Karpas-422 (cell line): ENCODE measurements around the gene MAG. TPM values are rescaled to one million over a fixed set of nuclear protein-coding genes. Genes with fewer than 3 reads are reported as not detected.

ENCODE experiments used
- DNase-seq: peaks from one replicate; pipeline ENCODE4 v3.0.0-alpha.2; 2015
- H2AFZ ChIP-seq: fragments of 200-600 bp; sonication (generic); 2 replicates; pipeline ENCODE4 v1.6.1; 2014; ENCODE audit warnings: antibody characterized with exemption, low read length, mixed read lengths
- H3K27ac ChIP-seq: fragments of 200-600 bp; sonication (generic); 2 replicates; pipeline ENCODE4 v1.5.1; 2014; ENCODE audit warnings: mild to moderate bottlenecking, low read length, moderate library complexity
- H3K27me3 ChIP-seq: fragments of 200-600 bp; sonication (generic); 2 replicates; pipeline ENCODE4 v1.6.1; 2014; ENCODE audit warnings: low read length, mixed read lengths
- H3K36me3 ChIP-seq: fragments of 200-600 bp; sonication (generic); 2 replicates; pipeline ENCODE4 v1.6.1; 2014; ENCODE audit warnings: low read length, mixed read lengths; ENCODE audit not compliant: insufficient read depth
- H3K4me1 ChIP-seq: fragments of 200-600 bp; sonication (generic); 2 replicates; pipeline ENCODE4 v1.6.1; 2014; ENCODE audit warnings: mild to moderate bottlenecking, low read length, mixed read lengths
- H3K4me2 ChIP-seq: fragments of 200-600 bp; sonication (generic); 2 replicates; pipeline ENCODE4 v1.6.1; 2014; ENCODE audit warnings: low read length, low read depth, mild to moderate bottlenecking; ENCODE audit not compliant: poor library complexity, severe bottlenecking
- H3K4me3 ChIP-seq: fragments of 200-600 bp; sonication (generic); 2 replicates; pipeline ENCODE4 v1.5.1; 2014; ENCODE audit warnings: mild to moderate bottlenecking, antibody characterized with exemption, low read length, mixed read lengths
- H3K79me2 ChIP-seq: fragments of 200-600 bp; sonication (generic); 2 replicates; pipeline ENCODE4 v1.6.1; 2014; ENCODE audit warnings: mild to moderate bottlenecking, low read length, mixed read lengths
- H3K9ac ChIP-seq: fragments of 200-600 bp; sonication (generic); 2 replicates; pipeline ENCODE4 v1.6.0; 2014; ENCODE audit warnings: low read length
- H3K9me2 ChIP-seq: fragments of 200-600 bp; sonication (generic), shearing (Covaris generic); replicated peaks from 2 replicates; pipeline ENCODE4 v1.6.0; 2014; ENCODE audit warnings: mild to moderate bottlenecking, low read length, moderate library complexity; ENCODE audit not compliant: insufficient read depth
- H3K9me3 ChIP-seq: fragments of 300-700, 200-600 bp; sonication (generic); 2 replicates; pipeline ENCODE4 v1.6.1; 2014; ENCODE audit warnings: low read length, mixed read lengths
- H4K20me1 ChIP-seq: fragments of 200-600 bp; sonication (generic); 2 replicates; pipeline ENCODE4 v1.6.1; 2014; ENCODE audit warnings: mild to moderate bottlenecking, antibody characterized with exemption, low read length, low read depth; ENCODE audit not compliant: insufficient read depth
- total RNA-seq: library from RNA; depleted of rRNA; stranded (reverse); fragments of >200 nt; shearing (Covaris generic); gene quantifications from 2 replicates; pipeline ENCODE4 v1.2.3, GENCODE V29; 2014; ENCODE audit warnings: low replicate concordance

Gene MAG
- total RNA-seq, 1 experiment from 2014 or later = not detected

GRCh38 chr19:35311901-35312665 is 20.1 kb downstream of the MAG start:
- Histone ChIP-seq H3K9ac (no peak overlapping the region), H3K9me2 (no peaks in the 10 kb centered on the region), H3K27ac (no peak overlapping the region), H4K20me1 (no peaks in the 10 kb centered on the region), H3K36me3 (no peaks in the 10 kb centered on the region), H3K79me2 (no peaks in the 10 kb centered on the region), H2AFZ (no peak overlapping the region), H3K4me1 (peaks cover 14% of the 10 kb centered on the region), H3K9me3 (no peaks in the 10 kb centered on the region), H3K27me3 (no peaks in the 10 kb centered on the region), H3K4me2 (no peak overlapping the region), H3K4me3 (no peak overlapping the region)
- DNase-seq = no peak

- Histone ChIP-seq H3K9me2 (no peaks in the 10 kb centered on the region), H3K4me1 (peaks cover 13% of the 10 kb centered on the region), H3K9ac (no peak overlapping the region), H3K79me2 (no peaks in the 10 kb centered on the region), H3K4me3 (no peak overlapping the region), H3K27me3 (no peaks in the 10 kb centered on the region), H3K4me2 (no peak overlapping the region), H3K36me3 (no peaks in the 10 kb centered on the region), H3K9me3 (no peaks in the 10 kb centered on the region), H2AFZ (no peak overlapping the region), H4K20me1 (no peaks in the 10 kb centered on the region), H3K27ac (no peak overlapping the region)
- no peak for DNase-seq
Measured at GRCh38 chr19:35313587-35313986, 21.6 kb downstream of the MAG start.

GRCh38 chr19:35314031-35314430 is 22.1 kb downstream of the MAG start:
- H3K79me2 ChIP-seq = no peaks in the 10 kb centered on the region
- no peak overlapping the region for H3K27ac ChIP-seq
- H3K4me1 ChIP-seq = peaks cover 16% of the 10 kb centered on the region
- no peak overlapping the region for H3K9ac ChIP-seq
- no peak for DNase-seq
- H3K9me3 ChIP-seq = no peaks in the 10 kb centered on the region
- H3K4me3 ChIP-seq = no peak overlapping the region
- no peaks in the 10 kb centered on the region for H3K9me2 ChIP-seq
- no peak overlapping the region for H2AFZ ChIP-seq
- no peaks in the 10 kb centered on the region for H3K27me3 ChIP-seq
- no peaks in the 10 kb centered on the region for H4K20me1 ChIP-seq
- H3K36me3 ChIP-seq = no peaks in the 10 kb centered on the region
- no peak overlapping the region for H3K4me2 ChIP-seq

- Histone ChIP-seq H3K27me3 (no peaks in the 10 kb centered on the region), H3K9me3 (no peaks in the 10 kb centered on the region), H2AFZ (no peak overlapping the region), H3K4me1 (peaks cover 22% of the 10 kb centered on the region), H3K36me3 (no peaks in the 10 kb centered on the region), H3K4me3 (no peak overlapping the region), H3K9ac (no peak overlapping the region), H3K4me2 (no peak overlapping the region), H4K20me1 (no peaks in the 10 kb centered on the region), H3K9me2 (no peaks in the 10 kb centered on the region), H3K79me2 (no peaks in the 10 kb centered on the region), H3K27ac (no peak overlapping the region)
- no peak for DNase-seq
Measured at GRCh38 chr19:35314858-35315470, 23.0 kb downstream of the MAG start.

- Histone ChIP-seq H2AFZ (no peak overlapping the region), H3K4me2 (no peak overlapping the region), H3K27ac (no peak overlapping the region), H3K27me3 (no peaks in the 10 kb centered on the region), H3K36me3 (no peaks in the 10 kb centered on the region), H3K9me2 (no peaks in the 10 kb centered on the region), H3K9ac (no peak overlapping the region), H3K4me1 (peaks cover 31% of the 10 kb centered on the region), H3K4me3 (no peak overlapping the region), H4K20me1 (no peaks in the 10 kb centered on the region), H3K79me2 (no peaks in the 10 kb centered on the region), H3K9me3 (no peaks in the 10 kb centered on the region)
- peak; percentile 61 for DNase-seq
Measured at GRCh38 chr19:35315883-35316282, 23.9 kb downstream of the MAG start.

GRCh38 chr19:35316560-35316959 is 24.6 kb downstream of the MAG start:
- Histone ChIP-seq H3K36me3 (no peaks in the 10 kb centered on the region), H3K27me3 (no peaks in the 10 kb centered on the region), H3K9me2 (no peaks in the 10 kb centered on the region), H4K20me1 (no peaks in the 10 kb centered on the region), H2AFZ (no peak overlapping the region), H3K4me3 (no peak overlapping the region), H3K9me3 (no peaks in the 10 kb centered on the region), H3K79me2 (no peaks in the 10 kb centered on the region), H3K4me1 (peaks cover 38% of the 10 kb centered on the region), H3K4me2 (no peak overlapping the region), H3K27ac (no peak overlapping the region), H3K9ac (no peak overlapping the region)
- no peak for DNase-seq

GRCh38 chr19:35317464-35318043 is 25.6 kb downstream of the MAG start:
- H3K36me3 ChIP-seq = no peaks in the 10 kb centered on the region
- H3K4me1 ChIP-seq = peaks cover 41% of the 10 kb centered on the region
- H3K9ac ChIP-seq = no peak overlapping the region
- no peak overlapping the region for H3K4me2 ChIP-seq
- DNase-seq = no peak
- H3K9me2 ChIP-seq = no peaks in the 10 kb centered on the region
- H3K27me3 ChIP-seq = no peaks in the 10 kb centered on the region
- no peaks in the 10 kb centered on the region for H4K20me1 ChIP-seq
- H3K27ac ChIP-seq = no peak overlapping the region
- no peak overlapping the region for H2AFZ ChIP-seq
- no peak overlapping the region for H3K4me3 ChIP-seq
- no peaks in the 10 kb centered on the region for H3K79me2 ChIP-seq
- H3K9me3 ChIP-seq = peaks cover 4% of the 10 kb centered on the region

- Histone ChIP-seq H3K79me2 (no peaks in the 10 kb centered on the region), H3K36me3 (no peaks in the 10 kb centered on the region), H3K4me3 (no peak overlapping the region), H3K9ac (peak overlapping the region; percentile 12; the same call in 1 of the 2 replicates), H3K4me2 (peak overlapping the region; percentile 70), H3K27ac (peak overlapping the region; percentile 73; the same call in 1 of the 2 replicates), H3K9me3 (peaks cover 4% of the 10 kb centered on the region), H3K4me1 (peaks cover 49% of the 10 kb centered on the region), H2AFZ (no peak overlapping the region), H4K20me1 (no peaks in the 10 kb centered on the region), H3K27me3 (no peaks in the 10 kb centered on the region), H3K9me2 (no peaks in the 10 kb centered on the region)
- DNase-seq = no peak
Measured at GRCh38 chr19:35318679-35319448, 26.9 kb downstream of the MAG start.
